Pancreas (tissue), 10 donors: ENCODE results near the gene PLB1. TPM values are rescaled to one million over a fixed set of nuclear protein-coding genes. Genes with fewer than 3 reads are reported as not detected.
A peak's percentile ranks its signal among the peaks of the same experiment; 100 is the strongest.

Source experiments
- ATAC-seq, 4 donors: fragments of 200-7000 bp; cut with Tn5 transposase; one replicate each; pipeline versions ENCODE4 v1.8.0 to v1.9.1; 2020; ENCODE audit warnings: mild to moderate bottlenecking in 4 of 4, moderate library complexity in 4 of 4
- DNase-seq, 6 donors: peaks; one replicate each; pipeline ENCODE4 v3.0.0-alpha.2; 2020
- FAIRE-seq: peaks from 2 replicates; lab custom pipeline; 2012; peaks lifted over from hg19 to GRCh38; lab: Jason Lieb, UNC
- H3K27ac ChIP-seq, 4 donors: fragments of 200-600 bp; sonication (generic); 1 replicate in 3 of 4; 2 replicates in 1 of 4; pipeline versions ENCODE4 v1.5.0 to v1.8.0; 2020
- H3K27me3 ChIP-seq, 4 donors: fragments of 200-600 bp; one replicate each; pipeline ENCODE4 v1.8.0; 2021
- H3K36me3 ChIP-seq, 3 donors: fragments of 200-600 bp; sonication (generic) in 1 of 3; one replicate each; pipeline versions ENCODE4 v1.5.0 to v1.8.0; 2020 to 2021
- H3K4me1 ChIP-seq, 3 donors: fragments of 200-600 bp; one replicate each; pipeline ENCODE4 v1.8.0; 2021
- H3K4me3 ChIP-seq, 4 donors: fragments of 200-600 bp; sonication (generic) in 2 of 4; one replicate each; pipeline versions ENCODE4 v1.5.0 to v1.8.0; 2020 to 2021
- H3K9me3 ChIP-seq, 4 donors: fragments of 200-600 bp; one replicate each; pipeline ENCODE4 v1.8.0; 2021
- CTCF ChIP-seq, 4 donors: fragments of 200-600 bp; sonication (generic) in 3 of 4; IDR thresholded peaks; one replicate each; pipeline versions ENCODE4 v1.5.0 to v1.8.0; 2021; ENCODE audit warnings: antibody characterized with exemption in 4 of 4
- WGBS, 2 donors: extraction: QIAGEN DNeasy Blood & Tissue Kit; methylation state at CpG; one replicate each; pipeline ENCODE4 v1.1.7; 2013; 5-methylcytosine and 5-hydroxymethylcytosine counted together
- intact Hi-C, 3 donors: fragments of 100-400 bp; cut with DNase I; formaldehyde crosslinking; loops; one replicate each; pipeline versions ENCODE4 v1.11.1 to v1.14.2; 2022
- polyA plus RNA-seq, 2 donors: library from polyadenylated mRNA; stranded (reverse); fragments of 200-250 nt; gene quantifications; one replicate each; pipeline ENCODE4 v1.2.3, GENCODE V29; 2013
- total RNA-seq, 6 donors: library from RNA; stranded (reverse); fragmentation: NEBNext Ultra II Directional in 4 of 6; extraction: Animal tissue kit (Norgen Biotek cat#: 25700) in 4 of 6; gene quantifications; one replicate each; pipeline versions ENCODE4 v1.2.1 to v1.2.4, GENCODE V29; 2021 to 2023
- donor health status: healthy with polysubstance abuse.
- donor health status: DM: no; HTN: no; CAD: no; lungs with moderate emphysema.
- donor health status: DM: no; HTN: no; CAD: no.
- donor health status: control.
- donor health status: control.
- donor health status: Bipolar disorder and iron deficiency.
- donor health status: DM: yes; HTN: yes; CAD: no.
- donor health status: DM: no; HTN: no; CAD: no.
- donor health status: DM: no; HTN: no; CAD: no.
- donor health status: DM: yes; HTN: yes; CAD: no.

PLB1 gene
- total and polyA plus RNA-seq, 8 donors, result 0.16 to 2.4 (median 0.93) TPM

GRCh38 chr2:28591711-28592335, 96.0 kb downstream of the PLB1 start:
- Histone ChIP-seq H3K27me3 (no peaks in the 10 kb centered on the region), H3K27ac (no peak overlapping the region), H3K4me1 (peaks cover 0 to 16% (median 4%) of the 10 kb centered on the region in 3 donors), H3K9me3 (no peaks in the 10 kb centered on the region), H3K36me3 (no peaks in the 10 kb centered on the region), H3K4me3 (no peak overlapping the region)
- no peak for TF ChIP-seq CTCF (IDR thresholded peaks at IDR 0.05)
- DNase-seq, result no peak
- intact Hi-C loops, result loop anchor here in 2 of 3 donors (5.0 to 10.0 kb wide), 2 partner anchors 163 to 165 kb away; partner anchors contain the start of gene PPP1CB (in 1 of the 2)
- 74 to 84% methylated on average over 9 of the region's 9 CpGs for WGBS, 2 donors
- ATAC-seq, result no peak
- FAIRE-seq, result no peak

- H3K4me3 ChIP-seq, result no peak overlapping the region
- no peak for TF ChIP-seq CTCF (IDR thresholded peaks at IDR 0.05)
- ATAC-seq, result no peak
- no peak for FAIRE-seq
- H3K9me3 ChIP-seq, result no peaks in the 10 kb centered on the region
- H3K27ac ChIP-seq, result no peak overlapping the region
- intact Hi-C loops, result loop anchor here in 2 of 3 donors (5.0 to 10.0 kb wide), 2 partner anchors 162 to 165 kb away; partner anchors contain the start of gene PPP1CB (in 1 of the 2)
- H3K36me3 ChIP-seq, result no peaks in the 10 kb centered on the region
- no peak for DNase-seq
- H3K27me3 ChIP-seq, result no peaks in the 10 kb centered on the region
- WGBS, 2 donors, result 93 to 95% methylated on average over 3 of the region's 3 CpGs
- H3K4me1 ChIP-seq, result peaks cover 0 to 16% (median 4%) of the 10 kb centered on the region in 3 donors
Observed at GRCh38 chr2:28592481-28592880, 96.6 kb downstream of the PLB1 start.

GRCh38 chr2:28593160-28593755, 97.4 kb downstream of the PLB1 start:
- Histone ChIP-seq H3K4me1 (peaks cover 0 to 16% (median 4%) of the 10 kb centered on the region in 3 donors), H3K27me3 (no peaks in the 10 kb centered on the region), H3K27ac (no peak overlapping the region), H3K4me3 (no peak overlapping the region), H3K36me3 (no peaks in the 10 kb centered on the region), H3K9me3 (no peaks in the 10 kb centered on the region)
- FAIRE-seq, result no peak
- WGBS, 2 donors, result 64 to 69% methylated on average over 11 of the region's 11 CpGs
- intact Hi-C loops, result loop anchor here in 2 of 3 donors (5.0 to 10.0 kb wide), 2 partner anchors 162 to 164 kb away; partner anchors contain the start of gene PPP1CB (in 1 of the 2)
- TF ChIP-seq CTCF (IDR thresholded peaks at IDR 0.05), result no peak
- DNase-seq, result no peak
- ATAC-seq, result no peak

GRCh38 chr2:28594000-28594331, 98.1 kb downstream of the PLB1 start:
- intact Hi-C loops, result loop anchor here in 2 of 3 donors (5.0 to 10.0 kb wide), 2 partner anchors 161 to 163 kb away; partner anchors contain the start of gene PPP1CB (in 1 of the 2)
- TF ChIP-seq CTCF (IDR thresholded peaks at IDR 0.05), result no peak
- Histone ChIP-seq H3K4me1 (peaks cover 0 to 16% (median 4%) of the 10 kb centered on the region in 3 donors), H3K9me3 (no peaks in the 10 kb centered on the region), H3K27me3 (no peaks in the 10 kb centered on the region), H3K4me3 (no peak overlapping the region), H3K36me3 (no peaks in the 10 kb centered on the region), H3K27ac (peak overlapping the region in 3 of 4 donors; percentile 77 to 90 (median 89))
- no peak for FAIRE-seq
- DNase-seq, result no peak
- WGBS, 2 donors, result 39 to 48% methylated on average over 9 of the region's 9 CpGs
- ATAC-seq, result peak in 1 of 4 donors; percentile 2
